ENCODE measurements around the gene MAF. TPM values are rescaled to one million over a fixed set of nuclear protein-coding genes. Genes with fewer than 3 reads are reported as not detected.

MAF gene
- total RNA-seq, 1 donor from 2014 or later: 14.5 TPM

DNA sequence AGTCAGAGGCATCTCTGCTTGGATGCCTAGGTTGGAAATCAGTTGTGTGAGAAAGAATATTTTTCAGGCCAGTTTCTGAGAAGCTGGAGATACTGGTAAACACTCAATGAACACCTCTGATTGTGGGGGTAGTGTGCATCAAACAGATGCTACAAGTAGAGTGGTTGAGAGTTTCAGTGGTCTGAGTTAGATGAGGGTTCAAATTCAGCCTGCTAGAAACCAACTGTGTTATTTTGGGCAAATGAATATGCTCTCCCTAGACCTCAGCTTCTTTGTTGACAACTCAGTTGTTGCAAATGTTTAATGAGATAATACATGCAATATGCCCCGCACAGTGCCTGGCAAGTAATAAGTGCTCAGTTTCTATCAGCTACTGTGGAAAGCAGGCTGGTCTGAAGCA, 25.2 kb upstream of the MAF start:
- TF ChIP-seq, protein P1, sequence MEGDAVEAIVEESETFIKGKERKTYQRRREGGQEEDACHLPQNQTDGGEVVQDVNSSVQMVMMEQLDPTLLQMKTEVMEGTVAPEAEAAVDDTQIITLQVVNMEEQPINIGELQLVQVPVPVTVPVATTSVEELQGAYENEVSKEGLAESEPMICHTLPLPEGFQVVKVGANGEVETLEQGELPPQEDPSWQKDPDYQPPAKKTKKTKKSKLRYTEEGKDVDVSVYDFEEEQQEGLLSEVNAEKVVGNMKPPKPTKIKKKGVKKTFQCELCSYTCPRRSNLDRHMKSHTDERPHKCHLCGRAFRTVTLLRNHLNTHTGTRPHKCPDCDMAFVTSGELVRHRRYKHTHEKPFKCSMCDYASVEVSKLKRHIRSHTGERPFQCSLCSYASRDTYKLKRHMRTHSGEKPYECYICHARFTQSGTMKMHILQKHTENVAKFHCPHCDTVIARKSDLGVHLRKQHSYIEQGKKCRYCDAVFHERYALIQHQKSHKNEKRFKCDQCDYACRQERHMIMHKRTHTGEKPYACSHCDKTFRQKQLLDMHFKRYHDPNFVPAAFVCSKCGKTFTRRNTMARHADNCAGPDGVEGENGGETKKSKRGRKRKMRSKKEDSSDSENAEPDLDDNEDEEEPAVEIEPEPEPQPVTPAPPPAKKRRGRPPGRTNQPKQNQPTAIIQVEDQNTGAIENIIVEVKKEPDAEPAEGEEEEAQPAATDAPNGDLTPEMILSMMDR (IDR thresholded peaks at IDR 0.05): no peak
- Mint-ChIP-seq H3K4me1 (ENCODE audit: low read depth) (peaks cover 14% of the 10 kb centered on the region), H3K27me3 (ENCODE audit: low read depth) (peaks cover 18% of the 10 kb centered on the region), H3K9me3 (ENCODE audit: low read depth) (peaks cover 11% of the 10 kb centered on the region), H3K36me3 (ENCODE audit: low read depth) (no peaks in the 10 kb centered on the region), H3K27ac (ENCODE audit: unreplicated experiment) (no peak overlapping the region), H3K4me3 (ENCODE audit: unreplicated experiment) (no peak overlapping the region)
- no peak for DNase-seq (ENCODE audit: low spot score)

DNA sequence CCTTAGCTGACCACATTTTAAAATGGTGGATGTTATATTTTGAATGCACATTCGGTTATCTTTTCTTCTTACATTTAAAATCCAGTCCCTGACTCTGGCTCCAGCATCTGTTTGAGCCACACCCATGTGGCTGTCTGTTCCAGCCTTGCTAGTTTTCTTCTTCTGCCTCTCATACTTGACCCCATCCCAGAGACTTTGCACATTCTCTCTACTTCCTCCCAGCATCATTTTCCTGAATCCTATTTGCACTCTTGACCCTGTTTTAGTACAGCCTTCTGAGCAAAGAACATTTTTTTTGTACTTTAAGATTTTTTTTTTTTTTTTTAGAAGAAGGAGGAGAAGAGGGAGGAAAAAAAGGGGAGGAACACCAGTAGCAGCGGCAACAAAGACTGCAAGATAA, 23.3 kb upstream of the MAF start:
- Mint-ChIP-seq H3K27ac (ENCODE audit: unreplicated experiment) (no peak overlapping the region), H3K36me3 (ENCODE audit: low read depth) (no peaks in the 10 kb centered on the region), H3K4me1 (ENCODE audit: low read depth) (peaks cover 14% of the 10 kb centered on the region), H3K27me3 (ENCODE audit: low read depth) (peaks cover 18% of the 10 kb centered on the region), H3K4me3 (ENCODE audit: unreplicated experiment) (no peak overlapping the region), H3K9me3 (ENCODE audit: low read depth) (peaks cover 6% of the 10 kb centered on the region)
- no peak for DNase-seq (ENCODE audit: low spot score)
- TF ChIP-seq, protein P1 (IDR thresholded peaks at IDR 0.05): no peak

DNA sequence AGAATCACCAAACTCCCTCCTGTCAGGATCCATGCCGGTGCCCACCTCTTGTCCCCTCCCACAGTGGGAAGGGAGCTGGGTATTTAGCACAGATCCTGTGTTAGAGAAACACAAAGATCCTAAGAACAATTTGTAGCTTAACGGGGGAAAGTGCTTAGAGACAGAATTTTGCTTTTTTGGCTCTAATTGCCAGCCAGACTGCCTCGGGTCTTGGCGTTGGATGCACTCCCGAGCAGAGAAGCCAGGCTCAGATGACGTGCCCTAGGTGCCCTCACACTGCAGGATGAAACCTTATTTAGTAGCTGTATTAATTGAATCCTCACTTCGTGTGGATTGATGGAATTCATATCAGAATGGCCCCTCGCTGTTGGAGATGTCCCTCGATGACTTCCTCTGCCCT, 22.5 kb upstream of the MAF start:
- no peaks in the 10 kb centered on the region for H3K36me3 Mint-ChIP-seq (ENCODE audit: low read depth)
- peaks cover 18% of the 10 kb centered on the region for H3K27me3 Mint-ChIP-seq (ENCODE audit: low read depth)
- peaks cover 6% of the 10 kb centered on the region for H3K4me1 Mint-ChIP-seq (ENCODE audit: low read depth)
- H3K9me3 Mint-ChIP-seq (ENCODE audit: low read depth): peaks cover 6% of the 10 kb centered on the region
- TF ChIP-seq, protein P1 (IDR thresholded peaks at IDR 0.05): no peak
- no peak overlapping the region for H3K4me3 Mint-ChIP-seq (ENCODE audit: unreplicated experiment)
- no peak for DNase-seq (ENCODE audit: low spot score)
- H3K27ac Mint-ChIP-seq (ENCODE audit: unreplicated experiment): no peak overlapping the region

DNA sequence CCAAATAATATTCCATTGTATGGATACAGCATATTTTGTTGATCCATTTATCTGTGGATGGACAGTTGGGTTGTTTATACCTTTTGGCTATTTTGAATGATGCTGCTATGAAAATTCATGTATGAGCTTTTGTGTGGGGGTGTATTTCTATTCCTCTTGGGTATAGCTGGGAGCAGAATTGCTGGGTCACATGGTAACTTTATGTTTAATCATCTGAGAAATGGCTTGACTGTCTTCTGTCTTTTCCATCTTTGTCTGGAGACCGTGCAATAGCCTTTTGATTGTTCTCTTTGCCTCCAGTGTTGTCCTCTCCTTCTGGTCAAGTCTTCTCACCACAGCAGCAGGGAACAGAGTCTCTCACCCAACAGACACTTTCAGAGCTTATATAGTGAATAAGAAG, 20.5 kb upstream of the MAF start:
- H3K4me1 Mint-ChIP-seq (ENCODE audit: low read depth): peaks cover 4% of the 10 kb centered on the region
- no peak overlapping the region for H3K4me3 Mint-ChIP-seq (ENCODE audit: unreplicated experiment)
- peaks cover 18% of the 10 kb centered on the region for H3K27me3 Mint-ChIP-seq (ENCODE audit: low read depth)
- no peak for DNase-seq (ENCODE audit: low spot score)
- H3K27ac Mint-ChIP-seq (ENCODE audit: unreplicated experiment): no peak overlapping the region
- peaks cover 6% of the 10 kb centered on the region for H3K9me3 Mint-ChIP-seq (ENCODE audit: low read depth)
- no peaks in the 10 kb centered on the region for H3K36me3 Mint-ChIP-seq (ENCODE audit: low read depth)
- TF ChIP-seq, protein P1 (IDR thresholded peaks at IDR 0.05): no peak

DNA sequence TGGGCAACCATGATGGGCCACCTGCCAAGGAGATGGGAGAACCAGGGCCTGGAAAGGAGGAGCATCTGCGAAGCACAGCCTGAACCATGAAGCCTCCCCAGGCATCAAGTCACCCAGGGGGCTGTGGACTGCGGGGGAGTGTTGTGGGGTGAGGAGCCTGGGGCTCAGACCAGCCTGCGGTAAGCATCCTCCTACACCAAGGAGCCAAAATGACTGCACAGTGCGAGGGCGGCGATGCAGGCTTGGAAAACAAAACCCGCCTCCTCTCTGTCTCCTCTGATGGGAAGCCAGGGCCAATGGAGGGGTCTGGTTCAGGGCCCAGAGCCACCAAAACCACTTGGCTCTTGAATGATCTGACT, 18.1 kb upstream of the MAF start:
- no peak overlapping the region for H3K27ac Mint-ChIP-seq (ENCODE audit: unreplicated experiment)
- H3K4me3 Mint-ChIP-seq (ENCODE audit: unreplicated experiment): no peak overlapping the region
- H3K9me3 Mint-ChIP-seq (ENCODE audit: low read depth): peaks cover 6% of the 10 kb centered on the region
- TF ChIP-seq, protein P1 (IDR thresholded peaks at IDR 0.05): no peak
- DNase-seq (ENCODE audit: low spot score): no peak
- peaks cover 1% of the 10 kb centered on the region for H3K4me1 Mint-ChIP-seq (ENCODE audit: low read depth)
- no peaks in the 10 kb centered on the region for H3K36me3 Mint-ChIP-seq (ENCODE audit: low read depth)
- peaks cover 12% of the 10 kb centered on the region for H3K27me3 Mint-ChIP-seq (ENCODE audit: low read depth)
